Measurements from ENCODE around the gene AOPEP.

AOPEP gene

DNA sequence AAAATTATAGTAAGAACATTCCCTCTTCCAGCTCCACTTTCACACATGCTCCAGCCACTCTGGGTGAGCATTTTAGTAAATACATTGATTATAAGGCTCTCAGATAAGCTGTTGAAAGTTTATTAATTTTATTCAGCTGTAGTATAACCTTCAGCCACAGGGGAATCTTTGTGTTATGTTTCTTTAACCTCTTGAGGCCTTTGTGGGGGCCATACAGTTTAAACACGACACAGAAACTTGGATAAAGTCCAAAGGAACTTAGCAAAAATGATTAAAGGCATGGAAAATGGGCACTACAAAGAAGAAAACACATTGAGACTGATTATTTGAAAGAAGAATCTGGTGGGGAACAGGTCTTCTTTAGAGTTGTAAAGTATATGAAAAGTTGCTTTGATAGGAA lies 70.2 kb downstream of the AOPEP start:
- DNase-seq, result no peak

DNA sequence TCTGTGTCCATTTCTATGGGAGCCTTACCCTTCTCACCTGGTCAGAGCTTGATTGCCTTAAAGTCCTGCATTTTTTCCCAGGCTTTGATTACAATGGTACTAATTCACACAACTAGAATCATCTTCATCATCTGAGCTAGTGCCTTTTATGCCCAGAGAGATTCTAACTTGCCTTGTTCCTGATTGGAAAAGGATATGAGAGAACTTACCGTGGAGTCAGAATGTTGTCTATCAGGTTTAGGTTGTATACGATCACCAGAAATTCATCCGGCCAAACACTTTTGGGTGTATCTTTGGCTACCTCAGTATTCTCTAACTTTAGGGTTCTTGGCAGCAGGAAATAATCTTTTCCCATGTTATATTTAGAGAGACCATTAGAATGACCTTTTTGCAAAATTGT lies 71.7 kb downstream of the AOPEP start:
- DNase-seq, result no peak

- no peak for DNase-seq
Measured at GRCh38 chr9:94798708-94799107, 72.2 kb downstream of the AOPEP start.

GRCh38 chr9:94799578-94800264 lies 73.2 kb downstream of the AOPEP start:
- DNase-seq, result no peak

DNA sequence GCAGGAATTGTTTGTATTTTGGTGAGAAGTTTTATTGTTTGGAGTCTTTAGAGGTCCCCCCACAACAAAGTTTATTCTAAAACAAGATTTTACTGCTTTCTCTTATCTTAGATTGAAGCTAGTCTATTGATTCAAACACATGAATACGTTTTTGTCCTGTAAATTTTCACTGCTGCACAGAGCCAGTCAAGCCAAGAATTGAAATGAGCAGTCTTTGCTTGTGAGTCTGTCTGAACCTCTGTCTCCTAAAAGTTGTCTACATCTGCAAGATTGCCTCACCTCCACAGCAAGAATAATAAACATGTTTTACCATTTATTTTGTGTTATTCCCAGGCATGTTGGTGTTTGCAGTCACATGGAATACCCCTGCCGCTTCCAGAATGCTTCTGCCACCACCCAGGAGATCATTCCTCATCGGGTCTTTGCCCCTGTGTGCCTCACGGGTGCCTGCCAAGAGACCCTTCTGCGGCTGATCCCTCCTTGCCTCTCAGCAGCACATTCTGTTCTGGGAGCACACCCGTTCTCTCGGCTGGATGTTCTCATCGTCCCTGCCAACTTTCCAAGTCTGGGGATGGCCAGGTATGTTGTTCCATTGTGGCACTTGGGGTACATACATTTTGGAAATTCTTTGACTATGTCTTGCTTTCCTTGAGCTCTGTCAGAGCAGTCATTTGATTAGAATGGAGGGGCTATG lies 74.1 kb downstream of the AOPEP start:
- DNase-seq, result no peak

DNA sequence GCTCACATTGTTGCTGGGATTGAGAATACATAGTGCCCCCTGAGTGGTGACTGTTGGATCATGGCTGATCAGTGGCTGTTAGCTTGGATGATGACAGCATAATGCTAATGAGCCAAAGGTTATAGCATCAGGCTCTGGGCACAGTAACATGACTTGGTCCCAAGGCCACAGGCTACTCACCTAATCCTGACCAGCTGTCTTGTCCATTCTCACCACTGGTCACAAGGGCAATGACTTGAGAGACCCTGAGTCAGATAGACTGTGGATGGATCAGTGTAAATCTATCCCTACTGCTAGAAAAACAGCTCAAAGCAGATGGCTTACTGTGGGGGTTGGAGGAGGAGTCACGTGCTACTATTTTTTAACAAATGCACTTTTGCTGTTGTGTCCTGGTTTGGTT lies 74.7 kb downstream of the AOPEP start:
- no peak for DNase-seq

DNA sequence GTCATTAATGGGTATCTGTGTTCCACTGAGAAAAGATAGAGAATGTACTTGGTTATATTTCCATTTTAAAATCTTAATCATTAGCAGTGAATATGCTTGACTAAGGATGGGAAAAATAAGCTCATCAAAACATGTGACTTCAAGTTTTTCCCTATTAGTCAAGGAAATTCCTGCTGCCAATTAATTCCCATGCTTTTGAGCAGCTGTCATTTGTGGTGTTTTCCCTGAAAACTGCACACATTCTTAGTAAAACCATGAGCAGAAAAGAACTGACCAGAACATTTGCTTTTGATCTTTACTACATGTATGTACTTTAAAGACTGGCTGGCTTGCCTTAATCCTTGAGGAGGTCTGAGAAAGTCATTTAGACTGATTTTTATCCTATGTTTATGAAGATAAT lies 75.2 kb downstream of the AOPEP start:
- DNase-seq, result no peak

DNA sequence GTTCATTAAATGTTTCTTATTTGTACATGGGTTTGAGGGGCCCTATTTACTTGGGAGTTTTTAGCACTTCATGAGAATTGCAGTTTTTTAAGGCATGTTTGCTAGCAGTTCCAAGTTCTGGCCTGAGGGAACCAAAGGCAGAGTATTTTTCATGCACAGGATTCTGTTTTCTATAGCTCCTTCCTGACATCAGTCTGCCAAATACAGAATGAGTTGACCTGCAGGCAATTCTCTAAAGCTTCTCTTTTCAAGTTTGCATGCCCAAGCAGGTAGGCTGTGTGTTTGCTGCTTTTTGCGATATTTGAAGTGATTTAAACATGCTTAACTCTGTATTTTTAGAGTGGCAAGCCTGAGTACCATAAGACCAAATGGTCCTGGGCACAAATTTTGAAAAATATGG lies 75.8 kb downstream of the AOPEP start:
- DNase-seq, result no peak

DNA sequence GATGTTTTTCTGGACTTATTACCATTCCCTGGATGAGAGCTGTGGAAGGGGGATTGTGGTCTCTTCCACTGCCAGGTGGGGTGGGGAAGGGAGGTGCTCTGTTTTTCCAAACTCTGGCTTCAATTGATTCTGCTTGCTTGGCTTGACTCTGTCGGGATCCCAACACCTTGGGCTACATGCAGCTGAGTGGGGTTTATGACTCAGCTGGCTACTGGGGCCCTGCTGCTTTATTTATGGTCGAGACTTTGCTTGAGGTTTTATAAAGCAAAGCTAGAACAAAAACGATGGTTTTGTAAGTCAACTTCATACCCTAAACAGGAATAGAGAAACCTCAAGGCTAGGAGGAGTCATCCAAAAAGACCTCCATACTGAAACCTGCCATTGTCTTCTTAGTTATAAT lies 76.3 kb downstream of the AOPEP start:
- DNase-seq, result no peak

GRCh38 chr9:94804316-94804715 lies 77.8 kb downstream of the AOPEP start:
- no peak for DNase-seq

DNA sequence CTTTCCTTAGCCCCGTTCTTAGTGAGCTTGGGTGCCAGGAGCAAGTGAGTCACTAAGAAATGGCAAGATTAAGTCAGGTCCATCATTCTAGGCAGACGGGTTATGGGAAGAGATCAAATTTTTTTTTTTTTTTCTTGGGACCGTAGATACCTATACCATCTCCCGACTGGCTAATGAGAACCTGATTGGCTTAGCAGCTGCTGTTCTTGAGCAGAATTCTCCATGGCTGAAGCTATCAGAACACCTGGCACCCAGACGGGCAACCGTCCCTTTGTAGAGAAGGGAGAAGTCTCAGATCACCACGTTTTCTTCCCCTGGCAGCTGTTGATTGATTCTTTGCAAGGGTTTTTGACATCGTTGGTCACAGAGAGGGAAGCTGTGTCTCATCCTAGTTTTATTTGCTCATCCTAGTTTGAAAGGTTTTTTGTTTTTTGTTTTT lies 78.6 kb downstream of the AOPEP start:
- DNase-seq, result no peak

DNA sequence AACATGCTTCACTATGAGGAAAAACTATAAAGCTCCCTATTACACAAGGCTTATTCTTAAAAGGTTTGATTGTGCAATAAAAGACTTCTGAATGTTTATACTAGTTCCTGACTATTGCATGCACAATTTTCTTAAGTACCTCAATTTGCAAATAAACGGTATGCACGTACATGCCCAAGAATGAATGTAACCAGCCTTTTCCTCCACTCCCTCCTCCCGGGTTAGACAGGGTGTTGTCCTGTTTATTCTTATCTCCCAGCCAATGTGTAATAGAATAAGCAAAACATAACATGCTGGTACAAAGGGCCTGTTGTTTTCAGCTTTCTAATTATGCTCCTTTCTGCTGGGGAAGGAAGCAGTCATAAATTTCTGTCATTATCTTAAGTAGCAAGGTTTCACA lies 79.1 kb downstream of the AOPEP start:
- no peak for DNase-seq

GRCh38 chr9:94806307-94806893 lies 79.9 kb downstream of the AOPEP start:
- no peak for DNase-seq

- DNase-seq, result no peak
Measured at GRCh38 chr9:94807556-94807955, 81.1 kb downstream of the AOPEP start.

- no peak for DNase-seq
Measured at GRCh38 chr9:94808926-94809700, 82.6 kb downstream of the AOPEP start.

DNA sequence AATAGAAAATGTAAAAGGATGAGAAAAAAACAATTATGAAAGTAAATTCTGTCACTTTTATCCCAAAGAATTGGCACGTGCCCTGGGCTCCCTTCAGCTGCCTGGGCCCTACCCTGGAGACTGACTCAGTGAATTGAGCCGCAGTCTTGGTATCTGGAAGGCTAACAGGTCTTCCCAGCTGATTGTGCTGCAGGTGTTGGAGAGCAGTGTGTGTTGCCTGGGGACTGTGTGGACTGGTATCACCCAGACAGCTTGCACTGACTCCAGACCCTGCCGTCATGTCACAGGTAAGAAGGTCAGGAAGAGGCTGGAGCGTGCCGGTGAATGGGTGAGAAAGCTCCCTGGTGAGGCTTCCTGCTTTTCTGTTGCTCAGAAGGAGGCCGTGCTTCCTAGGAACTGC lies 83.3 kb downstream of the AOPEP start:
- DNase-seq, result no peak

DNA sequence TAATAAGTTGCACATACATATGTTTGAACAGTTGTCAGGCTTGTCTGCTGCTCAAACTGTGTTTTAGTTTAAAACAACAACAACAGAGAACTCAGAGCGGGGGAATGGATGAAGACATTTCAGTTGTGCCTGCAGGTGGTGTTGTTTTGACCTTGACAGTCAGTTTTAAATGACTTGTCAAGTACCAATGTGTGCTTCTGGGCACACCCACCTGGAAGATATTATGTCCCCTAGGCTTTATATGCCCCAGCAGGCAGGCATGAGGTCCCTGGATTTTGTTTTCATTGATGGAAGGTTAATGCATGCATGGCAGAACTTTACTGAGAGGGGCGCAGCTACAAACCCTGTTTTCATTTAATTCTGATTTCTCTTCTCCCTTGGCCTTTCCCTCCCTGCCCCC lies 84.6 kb downstream of the AOPEP start:
- no peak for DNase-seq

DNA sequence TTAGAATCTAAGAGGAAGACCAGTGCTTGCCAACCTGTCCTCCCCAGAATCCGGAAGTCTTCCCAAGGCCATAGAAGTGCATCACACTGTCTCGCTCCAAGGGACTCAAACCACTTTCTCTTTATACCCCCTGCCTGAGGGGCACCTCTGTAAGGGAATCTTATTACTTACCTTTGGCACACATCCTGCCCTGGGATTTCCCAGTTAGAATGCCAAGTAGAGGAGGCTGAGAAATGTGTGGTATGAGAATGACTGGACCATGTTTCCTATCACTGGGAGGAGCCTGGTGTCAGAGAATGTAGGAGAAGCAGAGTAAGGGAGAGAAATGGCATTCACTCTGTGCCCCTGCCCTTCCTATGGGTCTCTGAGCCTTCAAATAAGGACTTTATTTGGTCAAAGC lies 85.8 kb downstream of the AOPEP start:
- no peak for DNase-seq

DNA sequence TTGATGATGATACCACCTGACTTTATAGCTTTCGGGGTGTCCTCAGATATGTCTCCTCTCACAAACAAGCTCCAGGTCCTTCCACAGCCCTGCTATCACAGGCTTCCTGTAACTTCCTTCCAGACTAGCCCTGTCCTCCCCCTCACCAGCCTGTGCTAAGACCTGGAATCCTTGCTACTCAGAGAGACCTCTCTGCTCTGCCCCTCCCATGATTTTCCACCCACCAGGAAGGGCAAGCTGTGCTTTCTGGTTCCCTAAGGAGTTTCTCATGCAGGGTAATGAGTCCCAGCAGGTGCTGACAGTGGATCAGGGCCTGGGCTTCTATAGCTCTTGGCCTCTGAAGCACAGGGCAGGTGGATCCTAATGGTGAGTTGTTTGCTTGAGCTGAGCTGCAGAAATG lies 86.9 kb downstream of the AOPEP start:
- no peak for DNase-seq

- DNase-seq, result no peak
Measured at GRCh38 chr9:94817291-94818177, 91.0 kb downstream of the AOPEP start.

DNA sequence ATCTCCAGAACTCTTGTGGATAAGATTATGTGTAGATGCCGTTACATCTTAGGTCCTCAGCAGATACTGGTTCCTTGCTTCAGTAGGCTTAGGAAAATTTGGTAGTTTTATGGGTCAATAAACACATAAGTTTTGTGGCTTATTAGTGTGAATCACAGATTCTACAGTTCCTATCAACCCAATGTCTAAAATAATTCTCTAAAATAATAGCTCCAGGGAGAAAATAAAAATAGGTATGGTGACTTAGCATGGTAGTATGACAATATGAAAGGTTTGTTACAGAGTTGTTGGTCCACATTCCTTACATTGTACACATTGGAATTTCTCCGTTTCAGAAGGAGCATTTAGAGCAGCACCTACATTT lies 91.7 kb downstream of the AOPEP start:
- no peak for DNase-seq

DNA sequence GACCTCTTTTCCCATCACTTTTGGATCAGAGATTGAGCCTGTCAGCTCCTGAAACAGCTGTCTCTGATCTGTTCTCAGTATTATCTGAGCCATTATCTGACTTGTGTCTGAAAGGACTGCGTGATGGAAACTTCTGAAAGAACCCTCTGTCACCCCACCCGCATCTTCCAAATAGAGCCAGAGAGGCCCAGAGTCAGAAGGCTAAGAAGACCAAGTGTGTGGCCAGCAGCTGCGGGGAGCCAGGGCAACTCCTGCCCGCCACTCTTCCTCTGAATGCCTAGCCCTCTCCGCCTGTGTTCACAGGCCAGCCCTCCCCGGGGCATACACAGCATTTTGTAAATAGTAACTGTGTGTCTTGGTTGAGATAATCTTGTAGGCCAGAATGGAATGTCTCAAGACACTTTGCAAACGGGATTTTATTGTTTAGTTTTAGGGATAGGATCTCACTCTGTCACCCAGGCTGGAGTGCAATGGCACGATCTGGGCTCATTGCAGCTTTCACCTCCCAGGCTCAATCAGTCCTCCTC lies 92.7 kb downstream of the AOPEP start:
- no peak for DNase-seq
